Transverse colon (tissue), 4 donors: ENCODE measurements around the gene COPS7A.

ENCODE experiments used
- POLR2A ChIP-seq: fragments of 450-650 bp; IDR thresholded peaks from one replicate; pipeline ENCODE4 v1.6.1; 2016; ENCODE audit warnings: antibody characterized with exemption, mild to moderate bottlenecking, moderate library complexity
- POLR2AphosphoS5 ChIP-seq, 3 donors: sonication (generic); formaldehyde crosslinking; IDR thresholded peaks; one replicate each; pipeline ENCODE4 v1.6.1; 2016; ENCODE audit warnings: antibody characterized with exemption in 3 of 3
- TF ChIP-seq, protein P1 (sequence below), 5 experiments: fragments of 200-600 bp in 3 of 5; fragments of 450-650 bp in 2 of 5; sonication (generic) in 3 of 5; IDR thresholded peaks; 1 replicate in 2 of 5; 2 replicates in 3 of 5; pipeline ENCODE4 v1.5.1; 2016 to 2017; ENCODE audit warnings: antibody characterized with exemption in 5 of 5, inconsistent platforms in 3 of 5, mild to moderate bottlenecking in 2 of 5, moderate library complexity in 1 of 5

DNA sequence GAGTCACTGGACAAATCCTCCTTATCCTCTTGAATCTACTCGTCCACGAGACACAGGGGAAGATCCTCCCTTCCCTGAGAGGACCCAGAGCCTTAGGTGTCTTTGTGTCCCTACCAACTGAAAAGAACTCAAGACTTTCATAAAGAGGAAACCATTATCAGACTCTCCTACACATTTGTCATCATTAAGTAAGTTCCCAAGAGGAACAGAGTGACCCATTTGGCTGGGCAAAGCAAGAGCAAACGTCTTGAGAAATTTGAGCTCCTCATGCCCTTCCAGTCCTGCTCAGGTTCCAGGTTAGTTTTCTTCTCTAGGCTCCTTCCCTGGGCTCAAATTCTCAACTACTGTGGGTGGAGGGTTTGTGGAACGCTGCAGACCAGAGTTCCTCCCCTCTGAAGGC, 23.4 kb downstream of the COPS7A start:
- TF ChIP-seq, protein P1, sequence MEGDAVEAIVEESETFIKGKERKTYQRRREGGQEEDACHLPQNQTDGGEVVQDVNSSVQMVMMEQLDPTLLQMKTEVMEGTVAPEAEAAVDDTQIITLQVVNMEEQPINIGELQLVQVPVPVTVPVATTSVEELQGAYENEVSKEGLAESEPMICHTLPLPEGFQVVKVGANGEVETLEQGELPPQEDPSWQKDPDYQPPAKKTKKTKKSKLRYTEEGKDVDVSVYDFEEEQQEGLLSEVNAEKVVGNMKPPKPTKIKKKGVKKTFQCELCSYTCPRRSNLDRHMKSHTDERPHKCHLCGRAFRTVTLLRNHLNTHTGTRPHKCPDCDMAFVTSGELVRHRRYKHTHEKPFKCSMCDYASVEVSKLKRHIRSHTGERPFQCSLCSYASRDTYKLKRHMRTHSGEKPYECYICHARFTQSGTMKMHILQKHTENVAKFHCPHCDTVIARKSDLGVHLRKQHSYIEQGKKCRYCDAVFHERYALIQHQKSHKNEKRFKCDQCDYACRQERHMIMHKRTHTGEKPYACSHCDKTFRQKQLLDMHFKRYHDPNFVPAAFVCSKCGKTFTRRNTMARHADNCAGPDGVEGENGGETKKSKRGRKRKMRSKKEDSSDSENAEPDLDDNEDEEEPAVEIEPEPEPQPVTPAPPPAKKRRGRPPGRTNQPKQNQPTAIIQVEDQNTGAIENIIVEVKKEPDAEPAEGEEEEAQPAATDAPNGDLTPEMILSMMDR (IDR thresholded peaks at IDR 0.05) = no peak
- TF ChIP-seq POLR2AphosphoS5 (IDR thresholded peaks at IDR 0.05) = no peak
- no peak for TF ChIP-seq POLR2A
